PC-9 (cell line): Measurements from ENCODE around the gene UBE2S. TPM values are rescaled to one million over a fixed set of nuclear protein-coding genes. Genes with fewer than 3 reads are reported as not detected.

Experiments
- BruUV-seq: library from RNA; stranded (reverse); fragments of 400-500 nt; replicated peaks from 2 replicates; lab custom pipeline; 2021; lab: Mats Ljungman, UMichigan
- CTCF ChIA-PET: fragments of 300-600 bp; sonication (Branson Sonifier 250); formaldehyde crosslinking; loops from one replicate; lab custom pipeline; 2022; ENCODE audit warnings: antibody characterized with exemption; lab: Charles Lee
- POLR2A ChIA-PET: fragments of 300-600 bp; sonication (Branson Sonifier 250); formaldehyde crosslinking; loops from one replicate; lab custom pipeline; 2022; ENCODE audit warnings: antibody characterized with exemption; ENCODE audit not compliant: unreplicated experiment; lab: Charles Lee
- DNase-seq, 2 experiments: peaks; one replicate each; pipeline versions ENCODE4 v3.0.0 to v3.0.0-alpha.2; 2015 to 2022; ENCODE audit warnings: mixed read lengths in 1 of 2
- H2AFZ ChIP-seq: fragments of 200-600 bp; sonication (generic); 2 replicates; pipeline ENCODE4 v1.8.1; 2017; ENCODE audit warnings: antibody characterized with exemption
- H3F3A ChIP-seq: fragments of 200-600 bp; sonication (generic); 2 replicates; pipeline ENCODE4 v1.8.1; 2017; ENCODE audit warnings: antibody characterized with exemption, mild to moderate bottlenecking, low read depth; ENCODE audit not compliant: insufficient read depth
- H3K27ac ChIP-seq: fragments of 200-600 bp; sonication (generic); 2 replicates; pipeline ENCODE4 v1.6.1; 2016; ENCODE audit warnings: mixed run types
- H3K27me3 ChIP-seq: fragments of 200-600 bp; sonication (generic); 2 replicates; pipeline ENCODE4 v1.6.1; 2016; ENCODE audit warnings: low read depth, mixed run types; ENCODE audit not compliant: insufficient read depth
- H3K36me3 ChIP-seq: fragments of 200-600 bp; sonication (generic); 2 replicates; pipeline ENCODE4 v1.6.1; 2016; ENCODE audit warnings: low read depth, mixed run types
- H3K4me1 ChIP-seq: fragments of 200-600 bp; sonication (generic); replicated peaks from 2 replicates; pipeline ENCODE4 v1.6.1; 2016; ENCODE audit warnings: mixed run types; ENCODE audit not compliant: insufficient read depth
- H3K4me2 ChIP-seq: fragments of 200-600 bp; sonication (generic); 2 replicates; pipeline ENCODE4 v1.6.1; 2017; ENCODE audit warnings: mixed run types
- H3K4me3 ChIP-seq: fragments of 200-600 bp; sonication (generic); 2 replicates; pipeline ENCODE4 v1.6.1; 2016; ENCODE audit warnings: mixed run types
- H3K79me2 ChIP-seq: fragments of 200-600 bp; sonication (generic); 2 replicates; pipeline ENCODE4 v1.6.1; 2017; ENCODE audit warnings: low read depth, mixed run types
- H3K9me2 ChIP-seq: fragments of 200-600 bp; sonication (generic); 2 replicates; pipeline ENCODE4 v1.8.1; 2017; ENCODE audit warnings: mild to moderate bottlenecking; ENCODE audit not compliant: insufficient read depth
- H3K9me3 ChIP-seq: fragments of 200-600 bp; sonication (generic); 2 replicates; pipeline ENCODE4 v1.8.1; 2016; ENCODE audit warnings: low read depth; ENCODE audit not compliant: insufficient read depth
- H4K20me1 ChIP-seq: fragments of 200-600 bp; sonication (generic); 2 replicates; pipeline ENCODE4 v1.8.1; 2017; ENCODE audit not compliant: insufficient read depth
- EZH2 ChIP-seq: fragments of 200-600 bp; sonication (generic); IDR thresholded peaks from 2 replicates; pipeline ENCODE4 v1.8.0; 2017; ENCODE audit warnings: antibody characterized with exemption, low read depth
- intact Hi-C: fragments of 100-400 bp; cut with micrococcal nuclease; formaldehyde crosslinking; loops from one replicate; pipeline ENCODE4 v1.10.0; 2022; ENCODE audit not compliant: unreplicated experiment
- total RNA-seq: library from RNA; stranded (reverse); gene quantifications from 2 replicates; pipeline ENCODE4 v1.2.3, GENCODE V29; 2021
- TF ChIP-seq, protein P1 (sequence below): fragments of 200-600 bp; sonication (generic); conservative IDR thresholded peaks from 2 replicates; pipeline ENCODE4 v1.6.1; 2017; ENCODE audit warnings: mixed run types, antibody characterized with exemption, mild to moderate bottlenecking, moderate library complexity

UBE2S gene
- total RNA-seq, 1 experiment from 2014 or later, result 359 TPM

DNA sequence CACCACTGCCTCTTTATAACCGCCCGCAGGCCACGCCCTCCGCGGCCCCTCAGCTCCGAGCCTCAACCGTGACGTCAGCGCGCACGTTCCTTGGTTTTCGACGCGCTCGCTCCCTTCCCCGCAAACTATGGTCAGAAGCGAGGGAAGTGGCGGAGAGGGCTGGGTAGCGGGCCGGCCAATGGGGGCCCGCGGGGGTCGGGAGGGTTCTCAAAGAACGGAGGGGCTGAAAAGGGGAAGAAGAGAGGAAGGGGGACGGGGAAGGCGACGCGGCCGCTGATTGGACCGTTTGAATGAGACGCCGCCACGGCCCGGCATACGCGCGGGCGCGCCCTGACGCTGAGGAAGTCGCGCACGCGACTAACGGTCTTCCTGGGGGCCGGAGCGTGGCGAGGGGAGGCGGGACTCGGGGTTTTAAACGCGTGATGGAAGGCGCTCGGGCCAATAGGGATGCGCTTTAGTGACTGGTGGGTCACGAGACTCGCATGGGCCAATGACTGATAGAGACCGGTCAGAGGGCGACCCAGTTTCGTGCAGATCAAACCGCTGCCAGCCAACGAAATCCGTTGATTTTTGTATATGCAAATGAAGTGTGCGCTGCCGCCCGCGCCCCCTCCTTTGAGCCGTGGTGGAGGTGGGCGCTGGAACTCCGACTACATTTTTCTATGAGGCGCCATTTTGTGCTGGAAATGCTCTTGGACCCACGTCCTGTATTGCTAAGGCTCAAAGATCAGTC lies 378 bp upstream of the UBE2S start:
- H3K27me3 ChIP-seq, result no peaks in the 10 kb centered on the region

DNA sequence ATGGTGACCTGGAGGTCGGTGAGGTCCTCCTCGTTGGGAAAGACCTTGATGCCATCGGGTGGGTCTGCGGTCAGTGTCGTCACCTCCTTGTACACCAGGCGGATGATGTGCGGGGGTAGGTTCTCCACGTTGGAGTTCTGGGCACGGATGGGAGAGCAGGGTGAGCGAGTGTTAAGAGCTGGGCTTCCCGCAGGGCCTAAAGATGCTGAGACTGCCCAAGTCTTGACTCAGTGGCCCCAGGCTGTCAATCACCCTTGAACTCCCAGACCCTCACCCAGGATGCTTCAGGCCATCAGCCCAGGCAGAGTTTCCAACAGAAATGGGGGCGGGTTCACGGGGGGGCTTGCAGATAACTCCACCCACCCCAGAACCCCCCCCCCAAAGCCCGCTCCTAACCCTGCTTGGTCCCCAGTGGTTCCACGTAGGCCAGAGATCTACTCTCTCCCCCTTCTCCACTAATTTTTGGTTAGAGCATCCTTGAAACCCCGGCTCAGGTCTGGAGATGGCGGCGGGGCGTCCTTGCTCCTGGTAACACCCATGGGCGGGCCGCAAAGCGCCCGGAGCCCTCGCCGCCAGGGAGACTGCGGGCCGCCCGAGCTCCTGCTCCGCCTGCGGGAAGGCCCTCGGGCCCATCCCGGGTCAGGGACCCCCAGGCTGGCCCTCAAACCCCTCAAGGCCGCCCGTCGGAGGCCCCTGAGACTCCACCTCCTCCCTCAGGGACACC lies 600 bp downstream of the UBE2S start:
- Histone ChIP-seq H4K20me1 (peaks cover 49% of the 10 kb centered on the region), H3F3A (peaks cover 51% of the 10 kb centered on the region), H2AFZ (peak overlapping the region; percentile 76; the same call in 1 of the 2 replicates), H3K4me2 (peak overlapping the region; percentile 84), H3K4me3 (peak overlapping the region; percentile 63), H3K27me3 (no peaks in the 10 kb centered on the region), H3K4me1 (peaks cover 21% of the 10 kb centered on the region), H3K79me2 (peaks cover 51% of the 10 kb centered on the region), H3K36me3 (peaks cover 34% of the 10 kb centered on the region), H3K9me3 (no peaks in the 10 kb centered on the region), H3K9me2 (no peaks in the 10 kb centered on the region), H3K27ac (peak overlapping the region; percentile 86)
- ChIA-PET POLR2A (interaction anchor here (0.6 to 1.2 kb wide), 11 partner anchors 22 to 338 kb away, joined by 3 to 42 read pairs (median 7); partner anchors contain the start of genes FIZ1, ISOC2 and PPP6R1), CTCF (no interaction called here)
- intact Hi-C loops, result loop anchor here (2.0 to 5.0 kb wide), 3 partner anchors 22 to 240 kb away; partner anchors contain the start of genes DNAAF3, KMT5C, RPL28 and TMEM238
- peak in 1 of 2 experiments; percentile 42 for DNase-seq
- no TSS peak for BruUV-seq
- TF ChIP-seq, protein P1, sequence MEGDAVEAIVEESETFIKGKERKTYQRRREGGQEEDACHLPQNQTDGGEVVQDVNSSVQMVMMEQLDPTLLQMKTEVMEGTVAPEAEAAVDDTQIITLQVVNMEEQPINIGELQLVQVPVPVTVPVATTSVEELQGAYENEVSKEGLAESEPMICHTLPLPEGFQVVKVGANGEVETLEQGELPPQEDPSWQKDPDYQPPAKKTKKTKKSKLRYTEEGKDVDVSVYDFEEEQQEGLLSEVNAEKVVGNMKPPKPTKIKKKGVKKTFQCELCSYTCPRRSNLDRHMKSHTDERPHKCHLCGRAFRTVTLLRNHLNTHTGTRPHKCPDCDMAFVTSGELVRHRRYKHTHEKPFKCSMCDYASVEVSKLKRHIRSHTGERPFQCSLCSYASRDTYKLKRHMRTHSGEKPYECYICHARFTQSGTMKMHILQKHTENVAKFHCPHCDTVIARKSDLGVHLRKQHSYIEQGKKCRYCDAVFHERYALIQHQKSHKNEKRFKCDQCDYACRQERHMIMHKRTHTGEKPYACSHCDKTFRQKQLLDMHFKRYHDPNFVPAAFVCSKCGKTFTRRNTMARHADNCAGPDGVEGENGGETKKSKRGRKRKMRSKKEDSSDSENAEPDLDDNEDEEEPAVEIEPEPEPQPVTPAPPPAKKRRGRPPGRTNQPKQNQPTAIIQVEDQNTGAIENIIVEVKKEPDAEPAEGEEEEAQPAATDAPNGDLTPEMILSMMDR, result no peak
- no peak for TF ChIP-seq EZH2

More for the DNA sequence above, 378 bp upstream of the UBE2S start:
- Histone ChIP-seq H3K4me3 (peak overlapping the region; percentile 63), H3K9me3 (no peaks in the 10 kb centered on the region), H2AFZ (peak overlapping the region; percentile 85), H3K27ac (peak overlapping the region; percentile 86), H3F3A (peaks cover 41% of the 10 kb centered on the region), H3K36me3 (peaks cover 24% of the 10 kb centered on the region), H3K4me2 (peak overlapping the region; percentile 84), H3K79me2 (peaks cover 45% of the 10 kb centered on the region), H4K20me1 (peaks cover 39% of the 10 kb centered on the region), H3K4me1 (peaks cover 21% of the 10 kb centered on the region), H3K9me2 (no peaks in the 10 kb centered on the region)
- BruUV-seq, result no TSS peak
- peak; percentile 95 to 98 for DNase-seq
- ChIA-PET CTCF (no interaction called here), POLR2A (interaction anchor here (0.5 to 1.2 kb wide), 19 partner anchors 14 to 339 kb away, joined by 3 to 42 read pairs (median 5); partner anchors contain the start of genes HSPBP1, ISOC2, KMT5C and TMEM238)
- no peak for TF ChIP-seq EZH2
- TF ChIP-seq, protein P1, result no peak
- intact Hi-C loops, result loop anchor here (2.0 to 5.0 kb wide), 3 partner anchors 23 to 241 kb away; partner anchors contain the start of genes DNAAF3, KMT5C, RPL28 and TMEM238
